ENCODE results near the gene KCP.

KCP gene

GRCh38 chr7:128906766-128907559 lies 3.5 kb downstream of the KCP start:
- DNase-seq (ENCODE audit: low read depth, low spot score) = no peak

GRCh38 chr7:128906001-128906765 lies 4.3 kb downstream of the KCP start:
- DNase-seq (ENCODE audit: low read depth, low spot score) = no peak

GRCh38 chr7:128904381-128905197 lies 5.9 kb downstream of the KCP start:
- no peak for DNase-seq (ENCODE audit: low read depth, low spot score)

- DNase-seq (ENCODE audit: low read depth, low spot score) = no peak
Measured at GRCh38 chr7:128903621-128904361, 6.7 kb downstream of the KCP start.

GRCh38 chr7:128902761-128903585 lies 7.5 kb downstream of the KCP start:
- no peak for DNase-seq (ENCODE audit: low read depth, low spot score)

- DNase-seq (ENCODE audit: low read depth, low spot score) = no peak
Measured at GRCh38 chr7:128900237-128900636, 10.3 kb downstream of the KCP start.

- no peak for DNase-seq (ENCODE audit: low read depth, low spot score)
Measured at GRCh38 chr7:128899392-128899791, 11.1 kb downstream of the KCP start.

- DNase-seq (ENCODE audit: low read depth, low spot score) = no peak
Measured at GRCh38 chr7:128895320-128895719, 15.2 kb downstream of the KCP start.

GRCh38 chr7:128894101-128894440 lies 16.4 kb downstream of the KCP start:
- no peak for DNase-seq (ENCODE audit: low read depth, low spot score)

- no peak for DNase-seq (ENCODE audit: low read depth, low spot score)
Measured at GRCh38 chr7:128893251-128894100, 17.0 kb downstream of the KCP start.

- no peak for DNase-seq (ENCODE audit: low read depth, low spot score)
Measured at GRCh38 chr7:128892521-128893250, 17.8 kb downstream of the KCP start.

- no peak for DNase-seq (ENCODE audit: low read depth, low spot score)
Measured at GRCh38 chr7:128891942-128892269, 18.6 kb downstream of the KCP start.

GRCh38 chr7:128891110-128891941 lies 19.2 kb downstream of the KCP start:
- DNase-seq (ENCODE audit: low read depth, low spot score) = no peak

GRCh38 chr7:128890306-128891109 lies 20.0 kb downstream of the KCP start:
- no peak for DNase-seq (ENCODE audit: low read depth, low spot score)

- no peak for DNase-seq (ENCODE audit: low read depth, low spot score)
Measured at GRCh38 chr7:128889121-128889520, 21.4 kb downstream of the KCP start.

GRCh38 chr7:128888756-128889095 lies 21.8 kb downstream of the KCP start:
- DNase-seq (ENCODE audit: low read depth, low spot score) = no peak

GRCh38 chr7:128888039-128888755 lies 22.3 kb downstream of the KCP start:
- DNase-seq (ENCODE audit: low read depth, low spot score) = no peak
